Stimulated activated CD4-positive, alpha-beta T cell treated with anti-CD3 and anti-CD28 coated beads, TNF-alpha, amount 100 ng/mL, for 4 hours (primary cell): ENCODE data around the gene ASB2.

Source experiments
- DNase-seq, 3 experiments: peaks; one replicate each; pipeline ENCODE4 v3.0.0-alpha.2; 2020; ENCODE audit warnings: low read depth in 3 of 3

Gene ASB2

GRCh38 chr14:93978735-93979134 lies 2.4 kb upstream of the ASB2 start:
- no peak for DNase-seq

GRCh38 chr14:93977790-93978581 lies 1.6 kb upstream of the ASB2 start:
- DNase-seq = peak; percentile 48 to 56 (median 49)

- DNase-seq = no peak
Observed at GRCh38 chr14:93977171-93977570, 801 bp upstream of the ASB2 start.

- no peak for DNase-seq
Observed at GRCh38 chr14:93975791-93976476, 436 bp downstream of the ASB2 start.

- DNase-seq = no peak
Observed at GRCh38 chr14:93974833-93975232, 1.5 kb downstream of the ASB2 start.

- DNase-seq = no peak
Observed at GRCh38 chr14:93974299-93974698, 2.1 kb downstream of the ASB2 start.

GRCh38 chr14:93973607-93974006 lies 2.8 kb downstream of the ASB2 start:
- DNase-seq = no peak

- DNase-seq = no peak
Observed at GRCh38 chr14:93972618-93973205, 3.7 kb downstream of the ASB2 start.

GRCh38 chr14:93971635-93972027 lies 4.7 kb downstream of the ASB2 start:
- DNase-seq = no peak

- no peak for DNase-seq
Observed at GRCh38 chr14:93970965-93971634, 5.3 kb downstream of the ASB2 start.

GRCh38 chr14:93970585-93970964 lies 5.8 kb downstream of the ASB2 start:
- DNase-seq = peak; percentile 46 to 59 (median 57)

- DNase-seq = no peak
Observed at GRCh38 chr14:93969082-93969828, 7.1 kb downstream of the ASB2 start.

GRCh38 chr14:93967637-93968250 lies 8.6 kb downstream of the ASB2 start:
- no peak for DNase-seq

GRCh38 chr14:93965946-93966474 lies 10.4 kb downstream of the ASB2 start:
- no peak for DNase-seq

GRCh38 chr14:93965287-93965821 lies 11.0 kb downstream of the ASB2 start:
- DNase-seq = no peak

GRCh38 chr14:93964820-93965286 lies 11.5 kb downstream of the ASB2 start:
- no peak for DNase-seq

- no peak for DNase-seq
Observed at GRCh38 chr14:93964281-93964680, 12.1 kb downstream of the ASB2 start.

GRCh38 chr14:93963692-93964091 lies 12.7 kb downstream of the ASB2 start:
- DNase-seq = no peak

GRCh38 chr14:93962701-93963601 lies 13.4 kb downstream of the ASB2 start:
- DNase-seq = no peak
